Caco-2 (cell line): ENCODE data around the gene TMEM198. TPM values are rescaled to one million over a fixed set of nuclear protein-coding genes. Genes with fewer than 3 reads are reported as not detected.

Experiments
- Bru-seq: library from RNA; stranded (reverse); fragments of 400-500 nt; gene quantifications from one replicate; lab custom pipeline; 2021; lab: Mats Ljungman, UMichigan
- BruChase-seq, 2 experiments: library from RNA; stranded (reverse); fragments of 400-500 nt; gene quantifications; one replicate each; lab custom pipeline; 2021; lab: Mats Ljungman, UMichigan
- BruUV-seq: library from RNA; stranded (reverse); fragments of 400-500 nt; replicated peaks from 2 replicates; lab custom pipeline; 2021; lab: Mats Ljungman, UMichigan
- CTCF ChIA-PET: fragments of 300-600 bp; sonication (Branson Sonifier 250); formaldehyde crosslinking; loops from one replicate; lab custom pipeline; 2022; ENCODE audit warnings: antibody characterized with exemption; lab: Charles Lee
- POLR2A ChIA-PET: fragments of 300-600 bp; sonication (Branson Sonifier 250); formaldehyde crosslinking; loops from one replicate; lab custom pipeline; 2022; ENCODE audit warnings: antibody characterized with exemption; lab: Charles Lee
- DNase-seq, 2 experiments: peaks; one replicate each; pipeline versions ENCODE4 v3.0.0 to v3.0.0-alpha.2; 2020 to 2022
- H3K27me3 ChIP-seq: replicated peaks from 2 replicates; pipeline ENCODE4 v1.6.0; 2011; ENCODE audit warnings: low read length; ENCODE audit not compliant: control insufficient read depth, insufficient read depth
- H3K36me3 ChIP-seq: 2 replicates; pipeline ENCODE4 v1.5.1; 2011; ENCODE audit warnings: low read length; ENCODE audit not compliant: control insufficient read depth, insufficient read depth
- H3K4me1 ChIP-seq: fragments of 250-450 bp; sonication (Bioruptor Pico); 2 replicates; pipeline ENCODE4 v1.5.1; 2020; ENCODE audit warnings: mild to moderate bottlenecking
- H3K4me3 ChIP-seq: 2 replicates; pipeline ENCODE4 v1.5.1; 2011; ENCODE audit warnings: low read depth, mild to moderate bottlenecking, control low read depth, low read length
- H3K9me3 ChIP-seq: fragments of 250-450 bp; sonication (Bioruptor Pico); 2 replicates; pipeline ENCODE4 v1.5.1; 2020; ENCODE audit warnings: mild to moderate bottlenecking, moderate library complexity
- H3K27ac Mint-ChIP-seq: one replicate; pipeline ENCODE4 v1.8.0; 2022; ENCODE audit warnings: mixed read lengths; ENCODE audit not compliant: unreplicated experiment
- H3K27me3 Mint-ChIP-seq: one replicate; pipeline ENCODE4 v1.8.0; 2022; ENCODE audit warnings: mixed read lengths; ENCODE audit not compliant: insufficient read depth, unreplicated experiment
- H3K36me3 Mint-ChIP-seq: one replicate; pipeline ENCODE4 v1.8.0; 2022; ENCODE audit warnings: mild to moderate bottlenecking, mixed read lengths; ENCODE audit not compliant: insufficient read depth, unreplicated experiment
- H3K4me1 Mint-ChIP-seq: one replicate; pipeline ENCODE4 v1.8.0; 2022; ENCODE audit warnings: low read depth, mixed read lengths; ENCODE audit not compliant: unreplicated experiment
- H3K4me3 Mint-ChIP-seq: one replicate; pipeline ENCODE4 v1.8.0; 2022; ENCODE audit warnings: mild to moderate bottlenecking, moderate library complexity, mixed read lengths; ENCODE audit not compliant: unreplicated experiment
- H3K9me3 Mint-ChIP-seq: one replicate; pipeline ENCODE4 v1.8.0; 2022; ENCODE audit warnings: mixed read lengths; ENCODE audit not compliant: unreplicated experiment
- intact Hi-C: fragments of 100-400 bp; cut with micrococcal nuclease; formaldehyde crosslinking; loops from one replicate; pipeline ENCODE4 v1.10.0; 2022; ENCODE audit not compliant: unreplicated experiment
- long read RNA-seq: library from polyadenylated mRNA; stranded (forward); transcript quantifications from one replicate; pipeline ENCODE4 v2.0.0, GENCODE V29; 2022
- total RNA-seq: library from RNA; stranded (reverse); gene quantifications from 2 replicates; pipeline ENCODE4 v1.2.3, GENCODE V29; 2022
- TF ChIP-seq, protein P1 (sequence below), 2 experiments: fragments of 200-600 bp in 1 of 2; IDR thresholded peaks; 1 replicate in 1 of 2; 2 replicates in 1 of 2; pipeline versions ENCODE4 v1.5.1 to v1.8.0; 2011 to 2022; ENCODE audit warnings: antibody characterized with exemption in 1 of 2, control low read depth in 1 of 2, inconsistent platforms in 1 of 2, low read depth in 1 of 2, low read length in 1 of 2, mild to moderate bottlenecking in 1 of 2, moderate library complexity in 1 of 2; ENCODE audit not compliant: insufficient read depth in 1 of 2, severe bottlenecking in 1 of 2, unreplicated experiment in 1 of 2

Gene TMEM198, protein sequence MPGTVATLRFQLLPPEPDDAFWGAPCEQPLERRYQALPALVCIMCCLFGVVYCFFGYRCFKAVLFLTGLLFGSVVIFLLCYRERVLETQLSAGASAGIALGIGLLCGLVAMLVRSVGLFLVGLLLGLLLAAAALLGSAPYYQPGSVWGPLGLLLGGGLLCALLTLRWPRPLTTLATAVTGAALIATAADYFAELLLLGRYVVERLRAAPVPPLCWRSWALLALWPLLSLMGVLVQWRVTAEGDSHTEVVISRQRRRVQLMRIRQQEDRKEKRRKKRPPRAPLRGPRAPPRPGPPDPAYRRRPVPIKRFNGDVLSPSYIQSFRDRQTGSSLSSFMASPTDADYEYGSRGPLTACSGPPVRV
- total RNA-seq = 8.5 and 9.1 TPM in 2 replicates
- percentile 47 among the genes with signal in this experiment for Bru-seq, nascent RNA
- percentile 45 among the genes with signal in this experiment for BruChase-seq, experiment 1, labeled RNA remaining after a 2-hour chase
- percentile 56 among the genes with signal in this experiment for BruChase-seq, experiment 2, labeled RNA remaining after a 6-hour chase
- long read RNA-seq, transcript TMEM198-202 (5 exons, 2,218 nt) = major isoform, 5 of 7 reads
- long read RNA-seq, partial matches to known transcripts = 2 of 7 reads
- long read RNA-seq, other reads (novel, unspliced or antisense) = 0 of 7 reads

DNA sequence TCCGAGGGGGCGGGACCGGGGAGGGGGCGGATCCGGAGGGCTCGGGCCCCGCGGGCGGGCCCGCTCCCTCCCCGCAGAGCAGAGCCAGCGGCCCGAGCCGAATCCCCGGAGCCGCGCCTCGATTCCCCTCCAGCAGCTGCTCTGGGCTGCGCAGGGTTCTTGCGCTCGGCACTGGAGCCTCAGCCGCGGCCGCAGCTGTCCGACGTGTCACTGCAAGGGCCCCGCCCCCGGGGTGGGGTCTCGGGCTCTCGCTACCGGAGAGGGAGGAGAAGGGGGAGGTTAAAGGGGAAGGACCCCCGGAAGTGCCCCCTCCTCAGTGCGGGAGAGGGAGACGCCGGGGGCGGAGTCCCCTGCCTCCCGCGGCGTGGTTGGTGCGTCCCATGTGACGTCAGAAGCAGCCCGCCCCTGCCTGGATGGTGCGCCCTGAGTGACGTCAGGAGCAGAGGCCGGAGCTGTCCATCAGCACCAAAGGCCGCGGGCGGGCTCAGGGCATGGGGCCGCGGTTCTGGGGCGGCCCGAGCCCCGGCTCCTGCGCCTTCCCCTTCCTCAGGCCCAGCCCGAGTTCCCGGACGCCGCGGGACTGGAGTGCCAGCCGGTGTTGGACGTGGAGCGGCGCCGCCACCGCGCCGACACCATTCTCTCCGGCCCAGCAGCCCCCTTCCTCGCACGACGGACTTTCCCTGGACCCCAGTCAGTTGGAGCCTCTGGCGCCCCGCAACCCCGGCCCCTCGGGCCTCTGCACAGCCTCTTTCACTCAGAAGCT is at the start of gene TMEM198, which contains the start of gene CHPF:
TMEM198 (plus strand) TSS at position 433 of the 763 bp plus-strand sequence. CDS start 700 bp downstream, outside the sequence.
CHPF (minus strand) TSS at position 214 of the 763 bp plus-strand sequence. CDS start 271 bp downstream, outside the sequence.
- no TSS peak for BruUV-seq
- Mint-ChIP-seq H3K27me3 (no peaks in the 10 kb centered on the region), H3K9me3 (no peaks in the 10 kb centered on the region), H3K4me1 (peaks cover 7% of the 10 kb centered on the region), H3K4me3 (peak within 1 kb of the TSS; percentile 92), H3K36me3 (peaks cover 30% of the 10 kb centered on the region), H3K27ac (peak within 1 kb of the TSS; percentile 87)
- CTCF ChIA-PET = interaction anchor here (0.6 to 3.4 kb wide), 14 partner anchors 9 to 155 kb away, joined by 3 to 19 read pairs (median 5); partner anchors contain the start of genes GMPPA and STK11IP
- DNase-seq = peak; percentile 99
- POLR2A ChIA-PET = interaction anchor here (0.6 to 2.1 kb wide), 4 partner anchors 27 to 175 kb away, joined by 3 to 4 read pairs (median 3); partner anchors contain the start of genes OBSL1 and STK11IP
- TF ChIP-seq, protein P1, sequence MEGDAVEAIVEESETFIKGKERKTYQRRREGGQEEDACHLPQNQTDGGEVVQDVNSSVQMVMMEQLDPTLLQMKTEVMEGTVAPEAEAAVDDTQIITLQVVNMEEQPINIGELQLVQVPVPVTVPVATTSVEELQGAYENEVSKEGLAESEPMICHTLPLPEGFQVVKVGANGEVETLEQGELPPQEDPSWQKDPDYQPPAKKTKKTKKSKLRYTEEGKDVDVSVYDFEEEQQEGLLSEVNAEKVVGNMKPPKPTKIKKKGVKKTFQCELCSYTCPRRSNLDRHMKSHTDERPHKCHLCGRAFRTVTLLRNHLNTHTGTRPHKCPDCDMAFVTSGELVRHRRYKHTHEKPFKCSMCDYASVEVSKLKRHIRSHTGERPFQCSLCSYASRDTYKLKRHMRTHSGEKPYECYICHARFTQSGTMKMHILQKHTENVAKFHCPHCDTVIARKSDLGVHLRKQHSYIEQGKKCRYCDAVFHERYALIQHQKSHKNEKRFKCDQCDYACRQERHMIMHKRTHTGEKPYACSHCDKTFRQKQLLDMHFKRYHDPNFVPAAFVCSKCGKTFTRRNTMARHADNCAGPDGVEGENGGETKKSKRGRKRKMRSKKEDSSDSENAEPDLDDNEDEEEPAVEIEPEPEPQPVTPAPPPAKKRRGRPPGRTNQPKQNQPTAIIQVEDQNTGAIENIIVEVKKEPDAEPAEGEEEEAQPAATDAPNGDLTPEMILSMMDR (IDR thresholded peaks at IDR 0.05; ENCODE audit: insufficient read depth in 1 of 2, low read depth in 1 of 2, low read length in 1 of 2, severe bottlenecking in 1 of 2, unreplicated experiment in 1 of 2) = no peak
- no peaks in the 10 kb centered on the region for H3K9me3 ChIP-seq
- H3K4me3 ChIP-seq = peak within 1 kb of the TSS; percentile 92
- intact Hi-C loops = loop anchor here (1.0 to 2.0 kb wide), 4 partner anchors 9 to 99 kb away; partner anchors contain the start of gene INHA
- peaks cover 8% of the 10 kb centered on the region for H3K36me3 ChIP-seq
- H3K27me3 ChIP-seq = no peaks in the 10 kb centered on the region
- H3K4me1 ChIP-seq = peaks cover 19% of the 10 kb centered on the region

DNA sequence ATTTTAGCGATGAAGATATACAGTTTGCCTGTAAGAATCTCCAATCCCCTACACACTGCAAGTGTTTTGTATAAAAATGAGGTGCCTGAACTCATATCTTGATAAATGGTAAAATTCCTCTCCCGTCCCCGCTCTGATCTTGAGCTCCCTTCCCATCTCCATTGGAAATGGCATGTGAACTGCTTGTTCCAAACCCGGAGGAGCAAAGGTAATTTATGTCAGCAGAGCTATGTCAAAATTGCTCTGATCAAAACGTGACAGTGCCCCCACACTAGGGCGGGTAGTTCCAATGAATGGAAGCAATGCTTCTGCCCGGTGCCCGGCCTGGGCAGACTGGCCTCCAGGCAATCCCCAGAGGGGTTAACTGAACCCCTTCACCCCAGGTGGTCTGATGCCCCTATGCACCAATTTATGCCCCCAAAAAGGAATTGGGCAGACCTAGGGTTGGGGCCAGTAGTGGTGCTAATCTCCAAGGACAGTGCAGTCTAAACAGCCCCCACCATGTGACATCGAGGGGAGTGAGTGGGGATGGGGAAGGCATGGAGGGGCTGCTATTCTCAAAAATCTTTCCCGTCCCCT is 48.8 kb upstream of the TMEM198 start:
- TF ChIP-seq, protein P1 (IDR thresholded peaks at IDR 0.05; ENCODE audit: insufficient read depth in 1 of 2, low read depth in 1 of 2, low read length in 1 of 2, severe bottlenecking in 1 of 2, unreplicated experiment in 1 of 2) = no peak
- DNase-seq = no peak
- Mint-ChIP-seq H3K4me1 (peaks cover 11% of the 10 kb centered on the region), H3K9me3 (no peaks in the 10 kb centered on the region), H3K36me3 (peaks cover 11% of the 10 kb centered on the region), H3K27ac (no peak overlapping the region), H3K27me3 (peaks cover 12% of the 10 kb centered on the region), H3K4me3 (no peak overlapping the region)
- no peak overlapping the region for H3K4me3 ChIP-seq
- ChIA-PET POLR2A (no interaction called here), CTCF (interaction anchor here (0.6 to 7.2 kb wide), 22 partner anchors 9 to 195 kb away, joined by 3 to 243 read pairs (median 6); partner anchors contain the start of genes CHPF, DNPEP, OBSL1 and TMEM198)
- H3K36me3 ChIP-seq = no peaks in the 10 kb centered on the region
- peaks cover 11% of the 10 kb centered on the region; the same call in 1 of the 2 replicates for H3K4me1 ChIP-seq
- no peaks in the 10 kb centered on the region for H3K9me3 ChIP-seq
- H3K27me3 ChIP-seq = no peaks in the 10 kb centered on the region
- BruUV-seq = no TSS peak
- intact Hi-C loops = loop anchor here (1.0 kb wide), 1 partner anchor 35 kb away; no protein-coding TSS in a partner anchor
